HG03025 (cell line): ENCODE results near the gene RIPOR2.
"Not testable (repeated sequence)": the region's sequence is repeated elsewhere in the genome, so short reads cannot be mapped to it uniquely, and the experiment has no call there.

Experiments used
- ATAC-seq: cut with Tn5 transposase; IDR thresholded peaks from one replicate; pipeline ENCODE4 v1.9.1; 2021; ENCODE audit warnings: mild to moderate bottlenecking, moderate library complexity; ENCODE audit not compliant: unreplicated experiment, low FRiP score

RIPOR2 gene

DNA sequence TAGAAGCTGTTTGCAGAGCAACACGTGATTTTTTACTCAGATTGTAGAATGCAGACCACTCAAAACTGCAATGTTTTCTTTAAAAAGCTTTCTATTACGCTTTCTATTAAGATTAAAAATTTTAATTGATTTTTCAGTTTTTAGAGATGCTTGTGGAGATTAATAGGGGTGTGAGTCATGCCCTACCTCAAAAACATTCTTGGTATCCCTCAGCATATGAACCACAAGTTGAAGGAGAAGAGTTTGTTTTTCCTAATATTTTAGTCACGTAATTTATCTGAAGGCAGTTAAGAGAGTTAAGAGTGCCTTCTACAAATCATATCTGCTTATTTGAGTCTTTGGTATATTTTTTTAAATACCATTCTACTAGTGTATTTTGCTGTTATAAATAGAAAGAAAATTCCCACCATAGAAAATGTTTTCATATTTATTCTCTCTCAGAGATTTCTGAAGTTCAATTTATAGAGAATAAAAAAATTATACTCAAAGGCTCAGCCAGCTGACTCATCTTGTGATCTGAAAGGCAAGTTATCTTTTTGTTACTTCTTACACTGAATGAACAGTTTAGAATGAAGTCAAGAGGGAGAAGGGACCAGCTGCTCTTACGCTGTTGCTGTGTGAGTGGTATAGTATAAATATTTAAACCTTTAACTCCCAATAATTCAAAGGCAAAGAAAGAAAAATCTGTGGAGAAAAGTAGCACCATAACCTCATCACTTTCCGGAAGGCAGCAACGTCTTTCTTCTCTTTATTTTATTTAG is 7.6 kb downstream of the RIPOR2 start:
- ATAC-seq: no peak

DNA sequence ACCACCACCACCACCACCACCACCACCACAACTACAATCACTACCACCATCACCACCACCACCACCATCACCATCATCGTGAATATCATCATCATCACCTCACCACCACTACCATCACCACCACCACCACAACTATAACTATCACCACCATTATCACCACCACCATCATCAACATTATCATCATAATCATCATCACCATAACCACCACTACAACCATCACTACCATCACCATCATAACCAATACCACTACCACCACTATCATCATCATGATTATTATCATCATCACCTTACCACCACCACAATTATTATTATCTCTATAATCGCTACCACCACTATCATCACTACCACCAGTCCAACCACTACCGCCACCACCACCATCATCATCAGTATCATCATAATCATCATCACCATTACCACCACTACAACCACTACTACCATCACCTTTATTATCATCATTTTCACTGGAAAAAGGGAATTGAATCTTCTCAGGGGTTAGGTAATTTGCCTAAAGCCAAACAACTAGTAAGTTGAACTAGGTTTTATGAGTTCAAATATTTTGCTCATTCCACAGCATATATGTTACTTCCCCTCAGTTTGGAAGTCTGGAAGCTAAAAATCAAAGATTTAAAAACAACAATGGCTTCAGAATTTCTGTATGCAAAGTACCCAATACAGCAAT is 8.3 kb downstream of the RIPOR2 start:
- no peak for ATAC-seq

DNA sequence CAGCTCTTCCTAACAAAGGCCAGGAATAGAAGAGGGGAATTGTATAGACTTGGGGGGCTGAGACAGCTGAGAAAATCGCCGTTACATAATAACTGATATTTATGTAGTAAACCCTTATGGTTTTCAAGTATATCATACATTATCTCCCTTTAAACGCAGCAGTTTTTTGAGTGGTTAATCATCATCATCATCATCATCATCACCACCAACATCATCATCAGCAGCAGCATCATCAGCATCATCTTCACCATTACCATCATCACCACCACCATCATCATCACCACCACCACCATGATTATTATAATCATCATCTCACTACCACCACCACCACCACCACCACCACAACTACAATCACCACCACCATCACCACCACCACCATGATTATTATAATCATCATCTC is 9.1 kb downstream of the RIPOR2 start:
- ATAC-seq: not testable (repeated sequence)

DNA sequence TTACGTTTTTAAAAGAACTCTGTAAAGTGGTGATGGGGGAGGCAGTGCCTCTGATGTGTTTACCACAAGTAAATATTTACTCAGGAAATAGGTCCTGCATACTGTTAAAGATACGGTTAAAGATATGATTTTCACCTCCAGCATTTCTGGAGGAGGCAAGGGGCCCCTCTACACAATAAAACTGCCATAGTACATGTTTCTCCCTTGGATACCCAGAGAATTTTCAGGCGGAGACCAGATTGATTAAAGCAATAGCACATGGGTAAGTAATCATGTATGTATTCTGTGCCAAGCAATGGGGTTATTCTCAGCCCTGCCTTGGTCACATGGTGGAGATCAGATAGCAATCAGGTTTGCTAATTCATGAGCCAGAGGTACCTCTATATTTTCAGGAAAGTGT is 9.6 kb downstream of the RIPOR2 start:
- ATAC-seq: no peak

DNA sequence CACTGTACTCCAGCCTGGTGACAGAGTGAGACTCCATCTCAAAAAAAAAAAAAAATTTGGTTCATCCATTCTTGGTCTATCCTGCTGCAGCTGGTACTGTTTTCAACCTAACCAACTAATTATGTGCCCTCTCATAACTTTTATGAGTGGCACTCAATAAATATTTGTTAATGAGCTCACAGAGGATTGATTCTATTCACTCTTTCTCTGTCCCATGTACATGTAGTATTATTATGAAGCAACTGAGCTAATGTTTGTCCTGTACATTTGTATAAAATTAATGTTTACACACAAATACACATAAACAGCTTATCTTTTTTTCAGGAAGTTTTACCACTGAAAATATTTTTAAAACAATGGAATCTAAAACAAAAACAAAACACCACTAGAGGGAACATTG is 10.1 kb downstream of the RIPOR2 start:
- no peak for ATAC-seq

DNA sequence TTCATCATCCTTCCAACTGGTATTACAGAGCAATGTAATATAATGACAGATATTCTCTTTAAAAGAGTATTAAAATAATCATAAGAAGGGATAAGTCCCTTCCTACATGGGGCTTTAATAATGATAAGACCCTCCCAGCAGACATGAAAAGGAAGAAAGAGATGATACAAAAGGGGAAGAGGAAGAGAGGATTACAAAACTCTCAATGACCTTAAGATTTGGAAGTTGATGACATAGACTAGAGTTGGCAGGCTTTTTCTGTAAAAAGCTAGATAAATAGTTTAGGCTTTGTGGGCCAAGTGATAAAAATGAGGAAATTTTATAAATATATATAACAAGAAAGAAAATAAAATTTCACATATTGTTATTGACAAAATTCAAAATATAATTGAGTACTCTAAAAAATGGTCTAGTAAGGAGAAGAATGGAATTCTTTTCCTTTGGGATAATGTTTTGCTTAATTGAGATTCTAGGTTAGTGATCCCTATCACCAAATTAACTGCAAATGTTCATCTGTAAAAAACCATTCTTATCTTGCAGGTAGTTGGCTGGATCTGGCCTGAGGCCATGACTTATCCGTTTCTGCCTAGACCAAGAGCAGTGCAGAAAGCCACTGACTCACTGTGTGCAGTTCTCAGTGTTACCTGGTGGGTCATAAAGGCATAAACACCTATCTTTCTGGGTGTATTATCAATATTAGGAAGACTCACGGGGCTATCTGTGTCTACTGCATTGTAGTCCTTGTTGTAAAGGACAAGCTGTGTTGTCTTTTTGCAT is 11.0 kb downstream of the RIPOR2 start:
- ATAC-seq: no peak

DNA sequence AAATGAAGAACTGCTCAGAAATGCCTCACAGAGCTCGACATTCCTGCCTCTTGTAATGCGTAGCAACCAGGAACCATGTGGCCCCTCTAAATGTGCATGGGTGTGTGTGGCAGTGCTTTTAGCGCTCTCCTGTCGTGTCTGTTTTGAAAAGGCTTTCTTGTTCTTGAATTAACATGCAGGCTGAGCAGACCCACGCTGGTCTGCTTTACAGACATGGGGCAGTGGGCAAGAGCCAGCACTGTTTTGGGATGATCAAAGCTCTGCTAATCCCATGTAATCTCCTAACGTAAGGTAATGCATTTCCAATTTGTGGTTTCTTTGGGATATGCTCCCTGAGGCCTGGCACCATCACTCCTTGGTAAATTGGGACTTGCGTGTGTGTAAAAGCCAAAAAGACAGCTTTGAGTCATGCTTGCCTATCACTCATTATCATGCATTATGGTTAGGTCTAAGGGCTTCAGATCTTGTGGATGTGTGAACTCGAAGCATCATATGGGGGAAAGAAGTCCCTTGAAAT is 11.8 kb downstream of the RIPOR2 start:
- ATAC-seq: no peak

DNA sequence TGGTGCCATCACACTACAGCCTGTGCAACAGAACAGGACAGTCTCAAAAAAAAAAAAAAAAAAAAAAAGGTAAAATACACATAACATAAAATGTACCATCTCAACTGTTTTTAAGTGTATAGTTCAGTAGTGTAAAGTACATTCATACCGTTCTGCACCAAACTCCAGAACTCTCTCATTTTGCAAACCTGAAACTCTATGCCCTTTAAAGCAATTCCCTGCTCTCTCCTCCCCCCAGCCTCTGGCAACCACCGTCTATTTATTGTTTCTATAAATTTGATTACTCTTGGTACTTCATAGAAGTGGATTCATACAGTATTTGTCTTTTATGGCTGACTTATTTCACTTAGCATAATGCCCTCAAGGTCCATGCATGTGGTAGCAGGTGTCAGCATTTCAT is 12.9 kb downstream of the RIPOR2 start:
- no peak for ATAC-seq

DNA sequence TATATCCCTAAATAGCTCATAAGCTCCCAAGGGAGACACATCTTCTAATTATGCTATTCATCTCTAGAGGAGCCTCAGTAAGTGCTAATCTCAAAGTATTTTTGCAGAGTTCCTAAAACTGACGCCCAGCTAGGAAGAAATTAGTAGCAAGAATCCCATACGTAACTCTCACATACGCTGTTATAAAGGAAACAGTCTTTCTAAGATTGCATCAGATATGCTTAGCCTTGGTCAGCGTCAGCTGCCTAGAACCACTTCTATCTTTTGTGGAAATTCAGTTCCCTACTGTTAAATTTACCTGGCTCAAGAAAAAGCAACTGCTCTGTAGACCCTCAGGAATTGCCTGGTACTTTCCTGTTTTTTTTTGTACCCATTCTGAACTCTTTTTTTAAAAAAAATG is 13.6 kb downstream of the RIPOR2 start:
- ATAC-seq: no peak

DNA sequence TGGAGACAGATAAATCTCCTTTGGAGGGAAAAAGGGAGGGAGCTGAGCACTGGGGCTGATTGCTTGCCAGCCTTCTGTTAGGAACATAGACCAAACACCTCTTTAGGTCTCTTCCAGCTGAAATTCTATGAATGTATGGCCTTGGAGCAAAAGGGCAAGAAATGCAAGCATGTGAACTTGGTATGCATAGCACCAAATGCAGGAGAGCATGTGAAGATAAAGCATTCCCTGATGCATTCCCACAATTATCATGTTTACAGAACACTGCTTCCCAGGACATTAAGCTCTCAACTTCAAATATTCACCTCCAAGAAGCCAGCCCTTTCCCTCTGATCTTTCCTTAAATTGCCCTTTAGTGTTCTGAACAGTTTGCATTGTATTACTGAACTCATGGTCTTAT is 15.6 kb downstream of the RIPOR2 start:
- no peak for ATAC-seq

DNA sequence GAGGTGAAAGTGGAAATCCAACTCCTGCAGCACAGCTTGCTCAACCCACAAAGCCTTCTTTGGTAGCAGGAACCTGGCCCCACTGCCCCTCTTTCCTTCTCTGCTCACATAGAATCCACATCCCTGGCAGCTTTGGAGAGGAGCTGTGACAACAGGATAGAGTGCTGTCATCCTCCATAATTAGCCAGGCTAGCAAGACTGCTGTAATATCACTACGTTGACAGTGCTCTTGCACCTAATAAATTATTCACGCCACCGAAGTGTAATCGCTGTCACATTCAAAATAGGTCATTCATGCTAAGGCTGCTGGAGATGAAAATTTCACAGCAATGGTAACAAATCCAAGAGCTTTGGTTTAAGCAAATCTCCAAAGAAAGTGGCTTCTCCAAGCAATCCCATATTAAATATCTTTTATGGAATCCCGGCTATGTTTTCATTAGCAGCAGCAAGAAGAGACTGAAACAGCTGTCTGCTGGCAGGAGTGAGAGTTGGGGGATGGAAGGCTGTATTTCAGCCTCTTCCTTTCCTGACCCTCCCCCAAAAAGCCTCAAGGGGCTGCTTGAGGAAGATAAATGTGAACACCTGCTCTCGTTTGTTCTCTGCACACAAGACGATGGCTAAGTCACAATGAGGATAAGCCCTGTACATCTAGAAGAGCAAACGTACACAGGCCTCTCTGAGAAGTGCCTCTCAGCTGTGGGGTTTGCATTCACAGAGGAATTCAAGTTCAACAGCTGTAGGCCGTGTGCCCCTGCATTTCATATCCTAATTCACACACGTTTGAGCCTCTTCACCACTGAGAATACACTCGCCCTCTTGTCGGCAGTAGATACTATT is 16.5 kb downstream of the RIPOR2 start:
- ATAC-seq: no peak

DNA sequence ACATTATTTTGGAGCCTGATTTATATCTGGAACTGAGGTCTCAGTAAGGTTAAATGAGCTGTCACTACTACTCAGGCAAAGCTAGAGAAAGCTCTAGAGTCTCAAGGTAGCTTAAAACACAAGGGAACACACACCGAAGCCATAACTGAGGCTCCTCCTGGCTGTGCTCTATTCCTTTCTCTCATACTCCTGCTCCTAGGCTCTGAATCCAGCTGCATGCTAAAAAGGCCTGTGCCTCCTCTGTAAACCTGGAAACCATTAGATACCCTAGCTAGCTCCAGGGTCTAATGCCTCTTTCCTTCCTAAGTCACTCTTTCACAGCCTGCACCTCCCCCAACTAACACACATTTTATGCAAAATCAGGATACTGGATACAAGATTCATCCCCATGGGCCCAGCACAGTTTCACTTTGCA is 17.1 kb downstream of the RIPOR2 start:
- ATAC-seq: no peak

DNA sequence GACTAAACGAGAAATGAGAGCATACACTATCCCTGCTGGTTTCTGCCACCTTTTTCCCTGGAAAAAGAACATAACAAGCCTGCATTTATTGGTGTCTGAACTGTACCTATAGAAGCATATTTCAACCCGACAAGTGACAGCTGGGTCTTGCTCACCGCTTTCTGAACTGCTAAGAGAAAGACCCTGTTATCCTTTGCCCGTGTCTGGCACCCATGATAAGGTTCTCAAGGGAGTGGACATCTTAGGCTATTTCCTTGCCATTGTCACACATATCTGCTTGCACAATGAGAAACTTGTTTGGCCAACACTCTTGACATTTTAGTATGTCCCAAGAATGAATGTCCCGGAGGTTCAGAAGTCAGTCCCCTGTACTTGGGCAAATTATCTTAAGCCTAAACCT is 19.3 kb downstream of the RIPOR2 start:
- ATAC-seq: no peak

DNA sequence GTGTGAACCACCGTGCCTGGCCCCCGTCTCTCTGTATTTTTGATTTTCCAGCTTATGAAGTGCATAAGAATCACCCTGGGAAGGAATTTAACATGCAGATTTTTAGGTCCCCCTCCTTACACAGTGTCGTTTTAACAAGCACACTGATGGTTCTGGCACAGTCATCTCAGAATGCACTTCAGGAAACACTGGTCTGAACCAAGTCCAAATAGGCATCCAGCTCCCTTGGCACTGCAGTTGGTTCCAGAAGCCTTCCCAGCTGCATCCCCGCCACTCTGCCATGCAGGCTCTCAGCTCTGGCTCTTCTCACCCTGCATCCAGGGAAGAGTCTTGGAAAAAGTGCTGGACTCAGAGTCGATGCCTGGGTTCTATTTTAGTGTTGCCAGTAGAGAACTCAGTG is 20.1 kb downstream of the RIPOR2 start:
- ATAC-seq: no peak

DNA sequence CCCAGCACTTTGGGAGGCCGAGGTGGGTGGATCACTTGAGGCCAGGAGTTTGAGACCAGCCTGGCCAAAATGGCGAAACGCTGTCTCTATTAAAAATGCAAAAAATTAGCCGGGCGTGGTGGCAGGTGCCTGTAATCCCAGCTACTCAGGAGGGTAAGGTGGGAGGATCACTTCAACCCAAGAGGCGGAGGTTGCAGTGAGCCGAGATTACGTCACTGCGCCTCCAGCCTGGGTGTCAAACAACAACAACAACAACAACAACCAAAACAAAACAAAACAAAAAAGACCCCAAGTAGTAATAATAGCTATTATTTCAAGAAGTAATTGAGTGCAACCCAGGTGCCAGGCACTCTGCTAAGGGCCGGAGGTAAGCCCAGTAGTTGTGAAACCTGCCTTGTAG is 21.7 kb downstream of the RIPOR2 start:
- ATAC-seq: not testable (repeated sequence)

DNA sequence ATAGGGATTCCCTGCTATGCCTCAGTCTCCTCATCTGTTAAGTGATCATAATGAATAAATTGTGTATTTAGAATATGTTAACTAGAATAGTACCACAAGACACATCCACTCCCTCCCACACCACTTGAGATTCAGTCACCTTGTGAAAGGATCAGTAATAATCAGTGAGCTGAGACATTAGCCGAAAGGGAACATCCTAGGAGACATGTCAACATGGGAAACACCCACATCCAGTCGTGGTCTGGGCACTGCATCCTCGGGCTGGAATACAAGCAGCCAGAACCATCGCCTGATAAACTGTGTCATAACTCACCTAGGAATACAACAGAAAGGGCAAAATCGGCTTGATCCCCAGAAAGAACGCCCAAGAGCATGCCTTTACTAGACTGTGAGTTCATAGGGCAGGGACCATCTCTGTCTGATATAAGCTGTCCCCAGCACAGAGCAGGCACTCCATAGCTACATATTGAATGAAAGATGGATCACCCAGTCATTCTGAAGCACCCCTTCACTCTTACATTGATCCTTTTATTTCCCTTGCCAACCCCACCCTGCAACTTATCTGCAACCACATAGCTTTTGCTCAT is 23.9 kb downstream of the RIPOR2 start:
- no peak for ATAC-seq

DNA sequence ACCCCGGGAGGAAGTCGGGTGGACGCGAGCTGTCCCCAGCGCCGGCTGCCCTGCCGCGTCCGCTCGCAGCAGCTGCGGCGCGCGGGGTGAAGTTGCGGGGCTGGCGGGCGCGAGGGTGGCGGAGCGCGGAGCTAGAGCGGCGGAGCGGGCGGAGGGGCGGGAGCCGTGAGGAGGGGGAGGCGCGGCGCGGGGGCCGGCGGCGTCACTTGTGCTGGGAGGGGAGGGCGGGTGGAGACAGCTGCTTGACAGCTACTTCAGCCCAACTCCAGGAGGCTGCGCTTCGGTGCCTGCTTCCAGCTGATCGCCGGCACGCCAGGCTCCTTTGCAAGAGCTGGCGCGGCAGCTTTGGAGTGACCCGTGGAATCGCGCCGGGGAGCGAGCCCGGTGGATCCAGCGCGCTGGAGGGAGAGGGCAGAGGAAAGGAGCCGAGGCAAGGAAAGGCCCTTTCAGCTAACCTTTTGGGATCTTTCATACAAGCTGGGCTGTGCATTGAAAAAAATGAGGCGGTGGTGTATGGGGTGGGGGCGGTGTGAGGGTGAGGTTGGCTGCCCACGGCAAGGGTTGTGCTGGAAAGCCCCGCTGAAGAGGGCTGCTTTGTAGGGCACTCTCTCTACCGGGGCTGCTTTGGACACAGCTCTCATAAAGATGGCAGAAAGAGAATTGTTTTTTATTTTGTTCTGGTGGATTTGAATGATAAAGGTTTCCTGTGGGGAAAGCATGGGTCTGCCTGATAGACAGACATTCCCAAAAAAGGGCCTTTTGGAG is 24.6 kb downstream of the RIPOR2 start:
- peak; percentile 33 for ATAC-seq

DNA sequence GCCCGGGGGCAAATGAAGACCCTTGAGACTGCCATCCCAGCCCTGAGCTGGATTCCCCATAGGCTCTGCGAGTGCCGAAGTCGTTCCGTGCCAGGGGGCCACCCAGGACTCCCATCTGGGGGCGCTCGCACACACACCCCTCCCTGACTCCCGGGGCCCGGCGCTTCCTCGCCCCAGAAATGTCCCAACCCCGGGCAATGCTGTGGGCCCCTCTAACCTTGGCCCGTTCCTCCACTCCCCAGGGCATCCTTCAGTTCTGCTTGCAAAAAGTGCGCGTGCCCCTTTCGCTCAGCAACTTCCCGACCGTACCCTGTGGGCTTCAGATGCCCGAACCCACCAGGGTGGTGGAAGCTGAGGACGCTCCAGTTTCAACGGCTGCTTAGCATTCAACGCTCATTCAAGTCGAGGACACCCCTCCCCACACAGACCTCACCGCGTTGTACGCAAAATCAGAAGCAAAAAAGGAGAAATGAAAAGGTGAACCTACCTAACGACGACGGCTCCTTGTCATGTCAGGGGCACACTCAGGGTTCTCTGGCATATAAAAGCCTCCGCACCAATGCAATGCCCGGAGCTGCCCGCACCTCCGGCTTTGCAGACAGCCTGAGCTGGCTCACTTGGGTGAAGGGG is 25.3 kb downstream of the RIPOR2 start:
- ATAC-seq: peak; percentile 45
